Measurements from ENCODE around the gene EBF4.
"Not testable (repeated sequence)": the region's sequence is repeated elsewhere in the genome, so short reads cannot be mapped to it uniquely, and the experiment has no call there.

EBF4 gene

DNA sequence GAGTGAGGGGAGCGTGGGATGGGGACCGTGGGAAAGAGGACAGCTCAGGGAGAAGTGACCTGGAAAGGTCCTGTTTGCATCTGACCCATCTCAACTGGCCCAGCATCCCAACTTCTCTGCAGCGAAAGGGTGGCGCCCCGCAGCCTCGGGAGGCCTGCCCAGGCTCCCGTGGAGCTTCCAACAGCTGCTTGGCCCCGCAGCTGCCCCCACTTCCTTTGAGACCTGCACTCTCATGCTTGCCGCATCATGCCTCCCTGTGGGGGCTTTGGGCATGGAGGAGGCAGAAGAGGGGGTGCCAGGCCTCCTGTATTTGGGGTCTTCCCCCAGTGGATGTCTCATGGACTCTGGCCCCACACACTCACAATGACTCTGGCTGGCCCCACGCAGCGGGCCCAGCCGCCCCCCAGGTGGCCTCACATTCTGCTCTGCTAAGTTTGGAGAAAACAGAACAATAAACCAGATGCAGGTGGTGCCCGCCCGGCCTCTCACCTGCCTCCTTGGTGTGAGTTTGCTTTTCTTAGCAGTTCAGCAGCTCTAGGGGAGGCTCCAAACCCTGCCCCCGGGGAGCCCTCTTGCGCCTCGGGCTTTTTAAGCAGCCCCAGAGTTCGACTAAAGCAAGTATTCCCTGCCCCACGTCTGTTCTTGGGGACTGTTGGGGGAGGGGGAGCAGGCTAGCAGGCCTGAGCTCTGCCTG, 67.2 kb downstream of the EBF4 start:
- DNase-seq, result no peak

DNA sequence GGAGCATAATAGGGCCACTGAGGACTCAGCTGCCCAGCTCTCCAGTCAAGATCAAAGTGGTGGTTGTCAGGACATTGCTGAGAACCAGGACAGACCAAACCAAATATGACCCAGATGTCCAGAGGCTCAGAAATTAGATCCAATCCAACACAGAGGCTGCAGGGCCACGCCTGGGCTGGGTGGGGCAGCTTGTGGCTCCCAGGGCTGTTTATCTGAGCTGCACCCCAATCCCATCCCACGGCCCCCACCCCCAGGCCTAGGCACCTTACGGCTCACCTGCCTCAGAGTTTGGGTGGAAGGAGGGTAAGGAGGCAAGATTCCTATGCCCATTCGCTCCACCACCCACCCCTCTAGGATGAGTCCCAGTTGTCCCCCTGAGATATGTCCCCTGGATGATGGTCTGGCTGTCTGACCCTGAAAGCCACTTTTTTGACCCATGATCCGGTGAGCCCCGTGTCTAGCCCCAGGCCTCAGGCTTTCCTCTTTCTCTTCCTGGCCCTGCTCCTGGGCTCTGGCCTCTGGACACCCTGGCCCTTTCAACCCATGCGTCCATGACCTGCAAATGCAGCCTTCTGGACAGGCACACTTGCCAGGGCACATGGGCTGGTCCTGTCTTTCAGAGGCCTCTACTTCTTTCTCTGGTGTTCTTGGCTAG, 67.8 kb downstream of the EBF4 start:
- no peak for DNase-seq

DNA sequence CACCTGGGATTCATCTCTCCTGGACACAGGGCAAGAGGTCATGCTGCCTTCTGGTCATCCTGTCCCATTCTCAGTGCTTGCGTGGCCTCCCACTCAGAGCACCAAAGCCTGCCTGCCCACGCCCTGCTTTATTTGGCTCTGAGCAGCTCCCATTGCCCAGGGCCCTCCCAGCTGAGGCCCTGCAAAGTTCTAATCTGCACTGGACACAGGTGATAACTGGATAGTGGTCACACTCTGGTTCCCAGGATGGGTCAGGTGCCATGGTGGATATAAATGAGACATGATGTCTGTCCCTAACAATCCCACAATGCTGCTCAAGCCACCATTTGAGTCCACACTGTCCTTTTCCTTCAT, 68.3 kb downstream of the EBF4 start:
- no peak for DNase-seq

DNA sequence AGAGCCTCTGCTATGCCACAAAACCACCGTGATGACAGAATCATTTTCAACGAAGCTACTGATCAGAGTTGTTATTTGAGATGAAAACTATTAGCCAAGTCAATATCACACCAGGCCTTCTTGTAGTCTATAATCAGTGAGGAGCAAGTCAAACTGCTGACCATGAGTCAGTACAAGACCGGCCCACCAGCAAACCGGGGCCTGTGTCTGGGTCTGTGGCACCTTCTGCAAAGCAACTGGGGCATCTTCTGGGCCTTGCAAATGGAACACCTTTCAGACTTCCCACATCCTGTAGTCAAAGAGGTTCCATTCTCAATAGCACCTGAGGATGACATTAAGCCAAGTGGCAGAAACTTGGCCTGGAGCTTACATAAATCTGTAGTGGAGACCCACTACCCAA, 69.3 kb downstream of the EBF4 start:
- no peak for DNase-seq

DNA sequence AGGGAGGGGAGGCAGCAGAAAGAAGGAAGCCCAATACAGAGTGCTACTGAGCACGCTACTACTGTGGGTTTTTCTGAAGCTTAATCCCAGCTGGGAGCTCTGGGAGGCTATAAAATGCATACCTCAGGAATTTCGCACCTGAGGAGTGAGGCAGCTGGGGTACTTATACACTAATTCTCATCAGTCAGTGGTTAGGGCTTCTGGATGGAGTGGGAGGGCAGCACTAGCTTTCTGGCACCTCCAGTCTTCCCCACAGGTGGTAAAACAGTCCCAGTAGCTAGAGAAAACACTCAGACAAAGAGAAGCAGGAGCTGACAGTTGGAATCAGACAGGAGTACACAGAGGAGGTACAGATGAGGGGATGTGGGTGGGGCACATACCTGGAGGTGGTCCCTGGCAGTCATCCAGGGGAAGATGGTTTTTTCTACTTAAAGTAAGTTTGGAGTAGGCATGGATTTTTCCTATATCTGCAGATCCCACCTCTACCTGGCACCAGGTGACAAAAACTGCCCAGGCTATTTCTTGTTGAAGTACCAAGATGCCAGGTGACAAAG, 70.1 kb downstream of the EBF4 start:
- no peak for DNase-seq

DNA sequence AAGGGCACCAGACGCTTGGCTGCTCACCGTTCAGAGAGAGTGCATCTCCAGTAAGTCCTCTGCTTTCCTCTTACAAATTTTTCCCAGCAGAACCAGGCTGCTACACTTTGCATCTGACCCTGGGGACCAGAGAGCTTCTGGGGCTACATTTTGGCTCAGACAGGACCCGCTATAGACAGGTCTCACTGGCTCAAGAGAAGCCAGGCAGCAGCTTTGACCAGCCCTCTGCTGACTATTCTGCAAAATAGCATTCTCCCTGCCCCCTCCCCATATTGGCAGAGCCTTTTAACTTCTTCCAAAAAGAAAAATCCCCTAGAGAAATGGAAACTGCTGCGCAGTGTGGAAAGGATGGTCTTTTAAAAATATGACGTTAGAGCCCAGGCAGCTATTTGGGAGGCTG, 70.6 kb downstream of the EBF4 start:
- no peak for DNase-seq

DNA sequence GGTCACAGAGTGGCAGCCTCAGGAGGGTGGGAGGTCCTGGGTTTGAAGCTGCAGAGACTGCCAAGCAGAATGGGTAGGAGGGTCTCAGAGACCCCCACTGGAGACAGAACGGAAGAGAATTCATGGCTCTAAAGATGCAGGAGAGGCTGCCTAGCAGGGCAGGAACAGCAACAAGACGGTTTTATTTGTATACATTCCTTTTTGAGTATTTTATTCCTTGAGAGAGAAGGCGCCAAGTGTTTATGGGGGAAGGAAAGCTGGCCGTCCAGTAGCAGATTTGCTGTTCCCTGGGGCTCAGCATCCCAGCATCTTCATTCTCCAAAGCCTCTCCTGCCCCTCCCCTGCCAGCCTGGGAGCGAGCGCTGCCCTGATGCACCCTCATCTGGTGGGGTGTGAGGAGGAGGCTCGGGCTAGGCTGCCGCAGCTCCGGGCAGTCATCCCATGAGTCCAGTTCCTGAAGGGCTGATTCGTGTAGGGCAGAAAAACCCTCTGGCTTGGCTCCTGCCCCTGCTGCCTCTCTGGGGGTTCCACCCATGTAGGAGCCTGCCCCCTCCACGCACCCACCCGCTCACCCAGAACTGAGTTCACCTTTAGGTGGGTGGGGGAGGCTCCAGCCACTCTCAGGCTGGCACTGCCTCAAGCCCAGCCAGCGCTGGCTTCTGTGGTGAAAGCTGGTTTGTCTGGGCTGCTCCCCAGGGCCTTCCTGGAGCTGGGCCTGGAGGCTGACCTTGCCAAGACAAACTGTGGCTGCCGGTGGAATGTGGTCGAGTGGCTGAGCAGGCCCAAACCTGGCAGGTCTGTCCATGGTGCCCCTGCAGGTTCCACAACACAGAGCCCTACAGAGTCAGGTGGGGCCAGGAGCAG, 75.4 kb downstream of the EBF4 start:
- no peak for DNase-seq

DNA sequence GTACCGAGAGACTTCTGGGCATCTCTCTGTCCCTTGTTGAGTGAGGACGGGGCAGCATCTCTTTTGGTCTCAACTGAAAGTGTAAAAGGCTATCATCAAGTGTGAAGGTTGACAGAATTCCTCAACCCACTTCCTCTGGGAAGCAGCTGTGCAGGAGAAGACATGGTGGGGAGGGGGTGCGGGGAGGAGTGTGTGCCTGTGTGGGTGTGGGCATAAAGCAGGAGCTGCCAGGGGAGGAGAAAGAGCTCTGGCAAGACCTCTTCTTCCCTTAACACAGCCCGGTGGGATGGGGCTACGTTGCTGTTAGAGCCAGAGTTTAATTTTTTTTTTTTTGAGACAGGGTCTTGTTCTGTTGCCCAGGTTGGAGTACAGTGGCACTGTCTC, 76.0 kb downstream of the EBF4 start:
- DNase-seq, result no peak

DNA sequence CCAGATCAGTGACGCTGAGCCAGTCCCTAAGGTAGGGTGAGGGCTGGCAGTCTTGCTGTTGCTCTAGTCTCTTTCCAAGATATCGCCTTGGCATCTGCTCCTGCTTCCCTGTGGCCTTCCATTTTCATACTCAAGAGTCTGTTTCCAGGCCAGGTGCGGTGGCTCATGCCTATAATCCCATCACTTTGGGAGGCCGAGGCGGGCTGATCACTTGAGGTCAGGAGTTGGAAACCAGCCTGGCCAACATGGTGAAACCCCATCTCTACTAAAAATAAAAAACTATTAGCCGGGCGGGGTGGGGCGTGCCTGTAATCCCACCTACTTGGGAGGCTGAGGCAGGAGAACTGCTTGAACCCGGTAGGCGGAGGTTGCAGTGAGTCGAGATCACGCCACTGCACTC, 77.5 kb downstream of the EBF4 start:
- not testable (repeated sequence) for DNase-seq

DNA sequence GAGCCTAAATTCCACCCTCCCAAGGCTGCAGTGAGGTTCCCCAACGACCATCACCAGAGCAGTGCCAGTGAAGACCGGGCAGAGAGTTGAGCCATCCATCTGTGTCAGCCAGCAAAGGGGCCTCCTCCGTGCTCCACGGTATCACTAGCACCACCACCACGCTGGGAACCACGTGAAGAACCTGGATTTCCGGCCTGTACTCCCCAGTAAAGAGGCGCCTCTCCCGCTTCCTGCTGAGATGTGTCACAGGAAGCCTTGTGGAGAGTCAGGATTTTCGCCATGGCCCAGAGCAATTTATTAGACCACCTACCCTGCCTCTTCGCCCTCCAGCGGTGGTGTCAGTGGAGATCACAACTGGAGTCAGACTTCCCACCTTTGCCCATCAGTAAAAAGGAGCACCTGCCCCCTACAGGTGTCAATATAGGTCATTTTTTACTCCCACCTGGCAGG, 79.1 kb downstream of the EBF4 start:
- DNase-seq, result no peak

DNA sequence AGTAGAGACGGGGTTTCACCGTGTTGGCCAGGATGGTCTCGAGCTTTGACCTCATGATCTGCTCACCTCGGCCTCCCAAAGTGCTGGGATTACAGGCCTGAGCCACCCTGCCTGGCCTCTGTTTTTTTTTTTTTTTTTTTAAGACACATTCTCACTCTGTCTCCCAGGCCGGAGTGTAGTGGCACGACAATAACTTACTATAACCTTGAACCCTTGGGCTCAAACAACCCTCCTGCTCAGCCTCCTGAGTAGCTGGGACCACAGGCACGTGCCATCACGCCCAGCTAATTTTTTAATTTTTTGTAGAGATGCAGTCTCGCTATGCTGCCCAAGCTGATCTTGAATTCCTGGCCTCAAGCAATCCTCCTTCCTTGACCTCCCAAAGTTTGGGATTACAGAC, 81.2 kb downstream of the EBF4 start:
- no peak for DNase-seq

DNA sequence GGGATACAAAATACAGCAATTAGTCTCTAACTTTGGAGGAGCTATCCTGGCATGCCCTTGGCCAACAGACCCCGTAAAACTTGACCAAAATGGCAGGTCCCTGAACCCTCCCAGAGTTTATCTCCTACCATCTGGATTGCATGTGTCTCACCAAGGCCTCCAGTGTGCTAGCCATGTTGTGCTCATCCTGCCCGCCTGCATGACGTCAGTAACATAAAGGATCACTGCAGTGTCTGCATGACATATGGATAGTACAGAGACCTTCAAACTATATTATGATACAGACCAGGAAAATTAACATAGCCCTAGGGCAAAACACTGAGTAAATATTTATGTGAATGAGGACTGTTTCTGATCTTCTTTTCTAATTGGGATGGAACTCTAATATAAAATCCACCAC, 82.6 kb downstream of the EBF4 start:
- no peak for DNase-seq

DNA sequence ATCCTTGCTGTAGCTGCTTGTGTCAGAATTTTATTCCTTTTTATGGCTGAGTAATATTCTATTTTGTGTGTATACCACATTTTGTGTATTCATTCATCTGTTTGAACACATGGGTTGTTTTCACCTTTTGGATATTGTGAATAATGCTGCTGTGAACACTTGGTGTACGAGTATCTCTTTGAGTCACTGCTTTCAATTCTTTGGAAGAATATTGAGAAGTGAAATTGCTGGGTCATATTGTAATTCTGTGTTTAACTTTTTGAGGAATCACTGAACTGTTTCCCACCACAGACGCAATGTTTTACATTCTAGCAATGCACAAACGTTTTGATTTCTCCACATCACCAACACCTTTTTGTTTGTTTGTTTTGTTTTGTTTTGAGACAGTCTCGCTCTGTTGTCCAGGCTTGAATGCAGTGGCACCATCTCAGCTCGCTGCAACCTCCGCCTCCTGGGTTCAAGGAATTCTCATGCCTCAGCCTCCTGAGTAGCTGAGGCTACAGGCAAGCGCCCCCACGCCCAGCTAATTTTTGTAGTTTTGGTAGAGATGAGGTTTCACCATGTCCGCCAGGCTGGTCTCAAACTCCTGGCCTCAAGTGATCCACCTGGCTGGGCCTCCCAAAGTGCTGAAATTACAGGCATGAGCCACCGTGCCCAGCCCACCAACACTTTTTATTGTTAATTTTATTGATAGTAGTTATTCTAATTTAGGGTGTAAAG, 86.2 kb downstream of the EBF4 start:
- no peak for DNase-seq

DNA sequence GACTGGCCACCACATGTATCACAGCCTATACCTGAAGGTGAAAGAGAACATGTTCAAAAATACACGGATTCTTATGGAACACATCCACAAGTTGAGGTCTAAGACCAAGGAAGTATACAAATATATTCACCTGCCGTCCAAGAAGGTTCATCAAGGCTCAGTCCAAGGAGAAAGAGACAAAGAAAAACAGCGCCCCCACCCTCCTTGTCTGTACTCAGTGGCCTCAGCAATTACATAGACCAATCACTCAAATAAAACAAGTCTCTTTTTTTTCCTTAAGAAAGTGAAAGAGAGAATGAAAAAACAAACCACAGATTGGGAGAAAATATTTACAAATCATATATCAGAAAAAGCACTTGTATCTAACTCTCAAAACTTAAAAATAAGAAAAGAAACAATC, 88.4 kb downstream of the EBF4 start:
- DNase-seq, result no peak

DNA sequence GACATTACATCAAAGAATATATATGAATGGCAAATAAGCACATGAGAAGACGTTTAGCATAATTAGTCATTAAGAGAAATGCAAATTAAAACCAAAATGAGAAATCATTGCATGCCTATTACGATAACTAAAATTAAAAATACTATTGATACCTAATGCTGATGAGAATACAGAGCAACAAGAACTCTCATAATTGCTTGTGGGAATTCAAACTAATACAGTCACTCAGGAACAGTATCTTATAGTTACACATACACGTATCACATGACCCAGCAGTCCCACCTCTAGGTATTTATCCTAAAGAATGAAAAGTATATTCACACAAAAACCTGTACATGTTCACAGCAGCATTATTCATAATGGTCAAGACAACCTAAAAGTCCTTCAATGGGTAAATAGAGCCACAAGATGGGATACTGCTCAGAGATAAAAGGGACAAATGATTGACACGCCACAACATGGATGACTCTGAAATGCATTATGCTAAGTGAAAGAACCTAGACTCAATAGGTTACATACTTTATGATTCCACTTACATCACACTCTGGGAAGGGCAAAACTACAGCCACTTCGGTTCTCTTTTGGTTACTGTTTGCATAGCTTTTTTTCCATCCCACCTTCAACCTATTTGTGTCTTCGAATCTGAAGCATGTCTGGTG, 91.5 kb downstream of the EBF4 start:
- no peak for DNase-seq

DNA sequence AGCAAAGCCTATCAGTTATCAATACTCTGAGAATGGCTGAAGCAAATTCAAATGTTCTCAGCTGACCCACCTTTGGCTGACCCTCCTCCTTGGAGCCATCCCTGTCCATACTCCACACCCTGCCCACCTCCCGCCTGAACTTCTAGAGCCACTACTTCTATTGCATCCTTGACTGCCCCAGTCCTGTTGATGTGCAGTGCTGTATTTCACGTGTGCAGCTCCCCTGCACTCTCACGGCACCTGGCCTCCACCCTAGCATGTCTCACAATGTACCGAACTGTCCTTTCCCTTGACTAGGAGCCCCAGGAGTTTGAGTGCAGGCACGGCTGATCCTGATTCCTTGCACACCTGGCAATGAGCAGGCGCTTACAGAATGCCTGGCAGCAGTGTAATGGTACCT, 100.9 kb downstream of the EBF4 start:
- no peak for DNase-seq

DNA sequence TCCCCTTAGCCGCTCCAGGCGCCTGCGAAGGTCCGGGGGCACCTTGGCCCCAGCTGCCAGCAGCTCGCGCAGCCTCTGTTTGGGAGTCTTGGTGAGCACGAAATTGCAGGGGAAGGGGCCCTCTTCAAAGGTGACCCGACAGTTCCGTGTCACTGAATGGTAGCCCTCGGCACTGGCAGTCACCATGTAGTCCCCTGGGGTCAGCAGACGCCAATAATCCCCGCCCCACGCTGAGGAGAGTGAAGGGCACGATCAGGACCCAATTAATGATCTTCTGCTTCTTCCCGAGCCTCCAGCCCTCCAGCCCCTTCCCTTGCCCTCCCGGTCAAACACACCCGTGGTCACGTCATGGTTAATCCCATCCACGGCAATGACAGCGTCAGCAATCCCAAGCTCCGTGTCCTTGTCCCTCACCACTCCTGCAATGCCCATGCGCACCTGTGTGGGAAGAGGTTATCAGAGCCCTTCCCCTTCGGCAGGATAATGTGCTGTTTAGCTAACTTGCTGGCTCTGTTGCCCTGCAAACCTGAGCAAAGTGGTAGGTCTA, 101.7 kb downstream of the EBF4 start:
- no peak for DNase-seq

DNA sequence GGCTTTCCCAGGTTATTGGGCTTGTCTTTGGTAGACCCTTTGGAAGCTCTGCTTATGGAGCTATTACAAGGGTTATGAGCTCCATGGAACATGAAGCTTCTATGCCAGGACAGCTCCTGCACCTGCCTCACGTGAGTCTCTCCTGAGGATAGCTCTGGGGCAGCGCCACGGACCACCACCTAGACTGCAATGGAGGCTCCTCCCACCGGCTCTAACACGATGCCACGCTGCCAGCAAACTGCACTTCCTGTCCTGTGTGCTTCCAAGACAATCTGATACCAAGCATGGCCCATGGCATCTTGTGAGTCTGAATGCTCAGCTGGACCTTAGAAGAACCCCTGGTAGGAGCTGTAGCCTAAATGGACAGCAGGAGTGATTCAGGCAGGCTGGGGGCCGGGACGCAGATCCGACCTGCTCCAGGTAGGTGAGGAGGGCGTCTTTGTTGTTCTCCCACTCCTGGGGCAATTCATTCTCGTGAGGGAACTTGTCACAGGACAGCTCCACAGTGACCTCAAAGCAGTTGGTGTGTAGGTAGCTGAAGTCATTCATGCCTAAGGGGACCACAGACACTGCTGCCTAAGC, 102.4 kb downstream of the EBF4 start:
- no peak for DNase-seq

DNA sequence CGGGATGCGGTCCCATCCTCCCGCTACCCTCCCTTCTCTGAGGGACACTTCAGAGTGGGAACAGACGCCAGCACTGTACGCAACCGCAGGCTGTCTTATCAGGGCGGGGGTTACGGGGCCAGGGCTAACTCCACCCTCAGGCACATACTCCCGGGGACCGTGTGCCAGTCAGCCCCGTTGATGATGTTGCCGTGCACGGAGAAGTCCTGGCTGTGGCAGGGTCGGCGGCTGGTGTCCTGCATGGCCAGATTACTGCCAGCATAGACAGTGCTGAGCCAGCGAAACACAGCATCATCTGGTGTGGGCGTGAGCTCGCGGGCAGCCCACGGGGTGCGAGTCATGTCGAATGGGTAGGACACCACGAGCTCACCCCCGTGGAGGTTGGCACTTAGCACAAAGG, 102.9 kb downstream of the EBF4 start:
- DNase-seq, result no peak

DNA sequence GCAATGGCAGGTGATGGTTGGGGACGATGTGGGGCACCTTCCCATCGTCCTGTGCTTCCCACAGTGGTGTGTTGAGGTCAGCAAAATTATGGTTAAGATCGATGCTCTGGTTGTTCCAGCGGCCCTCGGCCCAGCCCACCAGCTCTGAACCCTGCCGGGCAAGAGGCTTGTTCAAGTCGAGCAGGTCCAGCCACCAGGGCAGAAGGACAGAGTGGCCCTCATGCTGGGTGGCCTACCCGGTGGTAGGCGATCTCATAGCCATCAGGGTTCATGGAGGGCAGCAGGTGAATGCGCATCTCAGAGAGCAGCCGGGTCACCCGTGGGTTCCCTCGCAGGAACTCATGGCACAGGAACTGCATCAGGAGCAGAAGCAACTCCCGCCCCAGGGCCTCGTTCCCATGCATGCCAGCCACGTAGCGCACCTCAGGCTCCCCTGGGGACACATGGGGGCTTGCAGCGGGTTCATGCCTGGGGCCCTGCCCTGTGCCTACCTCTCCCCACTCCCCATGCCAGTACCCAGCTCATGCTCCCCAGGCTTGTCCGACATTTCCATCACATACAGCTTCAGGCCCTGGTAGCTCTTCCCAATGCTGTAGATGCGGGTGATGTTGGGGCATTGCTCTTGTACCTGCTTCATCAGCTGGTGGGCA, 103.6 kb downstream of the EBF4 start:
- no peak for DNase-seq
